BLaER1 treated with 17β-estradiol and CSF1 and Interleukin-3, amounts not matched to agents 10 nM and 100 nM (cell line): Measurements from ENCODE around the gene SLC35G6.

ENCODE experiments used
- H3K27ac ChIP-seq, 11 experiments: shearing (Covaris generic); formaldehyde crosslinking; 2 replicates each; pipeline ENCODE4 v1.8.1; 2022
- H3K27me3 ChIP-seq, 11 experiments: shearing (Covaris generic); formaldehyde crosslinking; 2 replicates each; pipeline ENCODE4 v1.8.1; 2022
- H3K36me3 ChIP-seq, 11 experiments: shearing (Covaris generic); formaldehyde crosslinking; 2 replicates each; pipeline ENCODE4 v1.8.1; 2022
- H3K4me1 ChIP-seq, 10 experiments: shearing (Covaris generic); formaldehyde crosslinking; 2 replicates each; pipeline ENCODE4 v1.8.1; 2022
- H3K4me2 ChIP-seq, 11 experiments: shearing (Covaris generic); formaldehyde crosslinking; 2 replicates each; pipeline ENCODE4 v1.8.1; 2022
- H3K4me3 ChIP-seq, 10 experiments: shearing (Covaris generic); formaldehyde crosslinking; 2 replicates each; pipeline ENCODE4 v1.8.1; 2022
- H3K9ac ChIP-seq, 11 experiments: shearing (Covaris generic); formaldehyde crosslinking; 2 replicates each; pipeline ENCODE4 v1.8.1; 2022
- H3K9me3 ChIP-seq, 11 experiments: shearing (Covaris generic); formaldehyde crosslinking; replicated peaks in 1 of 11; 2 replicates each; pipeline ENCODE4 v1.8.1; 2022
- H4K20me1 ChIP-seq, 11 experiments: shearing (Covaris generic); formaldehyde crosslinking; 2 replicates each; pipeline ENCODE4 v1.8.1; 2022
- Cebpa-rat ChIP-seq, 11 experiments: shearing (Covaris generic); IDR thresholded peaks; 2 replicates each; pipeline ENCODE4 v1.8.1; 2022

The SLC35G6 gene

DNA sequence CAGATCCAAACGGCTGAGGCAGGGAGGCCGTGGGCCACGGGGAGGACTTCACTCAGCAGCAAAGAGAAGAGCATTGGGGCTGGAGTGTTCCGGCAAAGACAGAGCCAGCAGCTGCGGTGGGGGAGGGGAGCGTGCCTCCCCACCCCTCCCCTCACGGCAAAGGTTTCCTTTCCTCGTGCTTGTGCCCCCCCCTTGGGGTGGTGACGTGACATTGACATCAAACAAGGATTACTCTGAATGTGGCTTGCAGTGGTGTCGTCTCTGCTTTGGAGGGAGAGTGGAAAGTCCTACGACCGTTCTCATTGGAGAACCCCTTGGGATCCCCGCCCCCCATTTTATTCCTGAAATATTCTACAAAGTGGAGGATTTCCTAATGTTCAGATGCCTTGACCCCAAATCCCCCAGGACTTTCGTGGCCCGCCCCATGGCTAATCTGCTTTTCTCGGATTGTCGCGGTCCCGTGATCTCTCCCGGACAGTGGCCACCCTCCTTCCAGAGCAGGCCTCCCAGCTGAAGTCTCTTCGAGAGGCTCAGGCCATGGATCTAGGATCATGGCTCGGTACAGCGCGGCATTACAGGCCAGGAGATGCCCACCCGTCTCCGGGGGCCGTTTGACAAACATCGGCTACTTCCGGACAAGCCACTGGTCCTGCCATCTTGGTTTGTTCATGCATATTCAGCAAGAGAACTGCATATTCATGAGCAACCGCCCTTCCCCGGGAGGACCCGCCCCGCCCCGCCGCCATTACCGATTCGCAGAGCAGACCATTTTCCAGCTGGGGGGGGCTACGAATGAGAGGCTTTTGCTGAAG lies 2.2 kb downstream of the SLC35G6 start:
- peak overlapping the region; percentile 65 to 85 (median 77) for H3K4me3 ChIP-seq
- peaks cover 37 to 42% (median 39%) of the 10 kb centered on the region in 11 experiments for H4K20me1 ChIP-seq
- H3K4me2 ChIP-seq, result peak overlapping the region; percentile 85 to 98 (median 95)
- H3K9ac ChIP-seq, result peak overlapping the region; percentile 87 to 100 (median 98)
- no peaks in the 10 kb centered on the region for H3K27me3 ChIP-seq
- H3K9me3 ChIP-seq, result no peaks in the 10 kb centered on the region
- no peak for TF ChIP-seq Cebpa-rat (IDR thresholded peaks at IDR 0.05)
- H3K27ac ChIP-seq, result peak overlapping the region; percentile 97 to 100 (median 99)
- peaks cover 0 to 29% (median 14%) of the 10 kb centered on the region in 11 experiments; a peak in 14 of 22 replicates for H3K36me3 ChIP-seq
- H3K4me1 ChIP-seq, result peaks cover 62 to 72% (median 69%) of the 10 kb centered on the region in 10 experiments

DNA sequence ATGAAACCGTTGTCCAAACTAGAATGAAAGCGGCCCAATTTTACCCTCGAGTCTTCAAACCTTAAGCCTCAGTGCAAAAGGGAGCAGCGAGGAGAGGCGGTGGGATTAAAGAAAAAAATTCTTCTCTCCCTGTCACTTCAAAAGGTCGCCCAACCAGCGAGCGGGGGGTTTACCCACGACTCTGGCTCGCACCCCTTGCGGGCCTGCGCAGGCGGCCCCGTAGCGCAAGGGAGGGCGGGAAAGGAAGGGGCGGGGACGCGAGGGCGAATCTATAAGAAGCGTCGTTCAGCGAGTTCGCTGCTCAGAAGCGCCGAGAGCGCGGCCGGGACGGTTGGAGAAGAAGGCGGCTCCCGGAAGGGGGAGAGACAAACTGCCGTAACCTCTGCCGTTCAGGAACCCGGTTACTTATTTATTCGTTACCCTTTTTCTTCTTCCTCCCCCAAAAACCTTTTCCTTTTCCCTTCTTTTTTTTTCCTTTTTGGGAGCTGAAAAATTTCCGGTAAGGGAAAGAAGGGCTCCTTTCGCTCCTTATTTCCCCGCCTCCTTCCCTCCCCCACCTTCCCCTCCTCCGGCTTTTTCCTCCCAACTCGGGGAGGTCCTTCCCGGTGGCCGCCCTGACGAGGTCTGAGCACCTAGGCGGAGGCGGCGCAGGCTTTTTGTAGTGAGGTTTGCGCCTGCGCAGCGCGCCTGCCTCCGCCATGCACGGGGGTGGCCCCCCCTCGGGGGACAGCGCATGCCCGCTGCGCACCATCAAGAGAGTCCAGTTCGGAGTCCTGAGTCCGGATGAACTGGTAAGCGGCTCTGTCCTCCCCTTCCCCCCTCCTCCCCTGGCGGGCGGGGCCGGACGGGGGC lies 3.0 kb downstream of the SLC35G6 start, which contains the start of gene POLR2A:
Gene POLR2A, plus strand, starts transcription at position 300 of the 852 bp plus-strand sequence.
- peak within 1 kb of the TSS; percentile 65 to 85 (median 77) for H3K4me3 ChIP-seq
- H3K27ac ChIP-seq, result peak within 1 kb of the TSS; percentile 97 to 100 (median 99)
- H3K4me1 ChIP-seq, result peaks cover 70 to 77% (median 73%) of the 10 kb centered on the region in 10 experiments
- H3K36me3 ChIP-seq, result peaks cover 0 to 38% (median 21%) of the 10 kb centered on the region in 11 experiments; a peak in 15 of 22 replicates
- no peaks in the 10 kb centered on the region for H3K27me3 ChIP-seq
- TF ChIP-seq Cebpa-rat (IDR thresholded peaks at IDR 0.05), result no peak
- H3K4me2 ChIP-seq, result peak within 1 kb of the TSS; percentile 88 to 98 (median 95)
- H3K9ac ChIP-seq, result peak within 1 kb of the TSS; percentile 87 to 100 (median 98)
- peaks cover 46 to 47% (median 46%) of the 10 kb centered on the region in 11 experiments for H4K20me1 ChIP-seq
- H3K9me3 ChIP-seq, result no peaks in the 10 kb centered on the region

DNA sequence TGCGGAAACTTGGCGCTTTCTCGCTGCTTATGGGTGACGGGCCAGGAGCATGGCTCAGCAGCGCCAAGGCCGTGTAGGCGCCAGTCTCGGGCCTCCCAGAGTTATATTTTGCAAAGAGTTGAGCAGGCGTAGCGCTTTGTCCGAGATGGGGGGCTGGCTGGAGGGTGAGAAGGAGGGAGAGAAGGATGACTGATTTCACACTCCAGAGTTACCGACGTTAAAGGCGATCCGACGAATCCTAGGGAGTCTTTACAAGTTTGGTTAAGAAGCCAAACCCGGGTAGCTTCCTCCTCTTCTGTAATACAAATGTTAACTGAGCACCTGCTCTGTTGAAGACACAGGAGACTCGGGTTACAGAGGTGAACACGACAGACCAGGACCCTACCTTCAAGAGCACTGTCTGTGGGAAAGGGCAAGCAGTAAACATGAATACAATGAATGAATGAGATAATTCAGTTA lies 3.7 kb downstream of the SLC35G6 start:
- no peaks in the 10 kb centered on the region for H3K9me3 ChIP-seq
- no peak for TF ChIP-seq Cebpa-rat (IDR thresholded peaks at IDR 0.05)
- H3K27me3 ChIP-seq, result no peaks in the 10 kb centered on the region
- H4K20me1 ChIP-seq, result peaks cover 52 to 54% (median 53%) of the 10 kb centered on the region in 11 experiments
- peak overlapping the region; percentile 77 to 97 (median 92) for H3K4me2 ChIP-seq
- H3K9ac ChIP-seq, result peak overlapping the region; percentile 87 to 100 (median 98)
- peak overlapping the region in 10 of 11 experiments; percentile 44 to 100 (median 98); a peak in 21 of 22 replicates for H3K27ac ChIP-seq
- H3K4me3 ChIP-seq, result peak overlapping the region; percentile 65 to 85 (median 77)
- H3K4me1 ChIP-seq, result peaks cover 73 to 80% (median 78%) of the 10 kb centered on the region in 10 experiments
- H3K36me3 ChIP-seq, result peaks cover 4 to 44% (median 28%) of the 10 kb centered on the region in 11 experiments; a peak in 19 of 22 replicates

DNA sequence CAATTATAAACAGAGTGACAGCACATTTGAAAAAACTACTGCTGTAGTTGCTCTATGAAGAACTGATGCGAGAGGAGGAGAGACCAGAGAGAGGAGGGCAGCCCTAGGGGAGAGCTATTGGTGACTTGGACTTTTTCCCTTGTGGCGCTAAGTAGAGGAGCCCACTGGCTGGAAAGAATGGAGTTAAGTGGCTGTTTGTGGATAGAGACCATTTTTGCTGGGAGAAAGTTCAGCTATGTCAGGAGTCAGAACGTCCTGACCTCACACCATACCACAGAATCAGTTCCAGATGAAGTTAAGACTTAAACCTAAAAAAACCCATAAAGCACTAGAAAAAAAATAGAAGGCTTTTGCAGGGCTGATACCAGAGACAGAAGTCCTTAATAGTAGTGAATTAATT lies 4.9 kb downstream of the SLC35G6 start:
- Histone ChIP-seq H3K4me3 (peak overlapping the region; percentile 65 to 85 (median 77)), H3K36me3 (peaks cover 16 to 56% (median 40%) of the 10 kb centered on the region in 11 experiments; a peak in 21 of 22 replicates), H3K4me2 (peak overlapping the region; percentile 77 to 97 (median 92)), H3K9ac (peak overlapping the region; percentile 87 to 100 (median 98)), H4K20me1 (peaks cover 64 to 66% (median 65%) of the 10 kb centered on the region in 11 experiments), H3K27me3 (no peaks in the 10 kb centered on the region), H3K27ac (peak overlapping the region in 3 of 11 experiments; percentile 12 to 100 (median 29); a peak in 3 of 22 replicates), H3K9me3 (no peaks in the 10 kb centered on the region), H3K4me1 (peaks cover 67 to 79% (median 75%) of the 10 kb centered on the region in 10 experiments)
- TF ChIP-seq Cebpa-rat (IDR thresholded peaks at IDR 0.05), result no peak

DNA sequence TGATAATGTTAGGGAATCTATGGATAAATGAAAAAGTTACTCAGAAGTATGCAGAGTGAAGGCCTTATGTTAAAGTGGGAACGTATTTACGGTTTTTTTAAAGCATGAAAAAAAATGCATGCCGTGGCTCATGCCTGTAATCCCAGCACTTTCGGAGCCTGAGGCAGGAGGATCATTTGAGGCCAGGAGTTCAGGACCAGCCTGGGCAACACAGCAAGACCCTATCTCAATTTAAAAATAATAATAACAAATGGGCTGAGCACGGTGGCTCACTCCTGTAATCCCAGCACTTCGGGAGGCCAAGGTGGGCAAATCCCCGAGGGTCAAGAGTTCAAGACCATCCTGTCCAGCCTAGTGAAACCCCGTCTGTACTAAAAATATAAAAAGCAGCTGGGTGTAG lies 8.9 kb downstream of the SLC35G6 start:
- H4K20me1 ChIP-seq, result peaks cover 100% of the 10 kb centered on the region in 11 experiments
- no peaks in the 10 kb centered on the region for H3K9me3 ChIP-seq
- peaks cover 37 to 96% (median 80%) of the 10 kb centered on the region in 11 experiments for H3K36me3 ChIP-seq
- no peaks in the 10 kb centered on the region for H3K27me3 ChIP-seq
- peak overlapping the region in 2 of 11 experiments; percentile 4 to 48; a peak in 1 of 22 replicates for H3K9ac ChIP-seq
- peaks cover 51 to 68% (median 60%) of the 10 kb centered on the region in 10 experiments for H3K4me1 ChIP-seq
- no peak overlapping the region for H3K4me3 ChIP-seq
- H3K4me2 ChIP-seq, result peak overlapping the region in 8 of 11 experiments; percentile 1 to 95 (median 30); a peak in 10 of 22 replicates
- TF ChIP-seq Cebpa-rat (IDR thresholded peaks at IDR 0.05), result no peak
- no peak overlapping the region for H3K27ac ChIP-seq

DNA sequence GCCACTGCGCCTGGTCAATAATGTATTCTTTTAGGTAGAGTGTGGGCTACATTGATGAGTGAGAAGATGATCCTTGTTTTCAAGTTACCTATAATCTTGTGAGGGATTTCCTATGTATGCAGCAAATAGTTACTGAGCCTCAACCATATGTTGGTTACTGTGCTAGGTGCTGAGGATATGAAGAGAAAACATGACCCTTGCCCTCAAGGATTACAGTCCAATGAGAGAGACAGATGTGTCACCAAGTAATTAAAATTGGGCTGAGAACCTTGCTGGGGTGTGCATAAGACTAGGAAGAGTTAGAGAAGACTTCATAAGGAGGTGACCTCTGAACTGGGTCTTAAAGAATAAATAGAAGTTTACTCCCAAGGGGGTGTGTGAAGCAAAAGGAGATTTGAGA lies 10.3 kb downstream of the SLC35G6 start:
- Histone ChIP-seq H3K4me2 (no peak overlapping the region), H3K4me1 (peaks cover 37 to 56% (median 47%) of the 10 kb centered on the region in 10 experiments), H3K9ac (peak overlapping the region in 2 of 11 experiments; percentile 5 to 34; a peak in 2 of 22 replicates), H3K9me3 (no peaks in the 10 kb centered on the region), H3K4me3 (no peak overlapping the region), H3K27me3 (no peaks in the 10 kb centered on the region), H3K27ac (no peak overlapping the region), H4K20me1 (peaks cover 99 to 100% (median 100%) of the 10 kb centered on the region in 11 experiments), H3K36me3 (peaks cover 52 to 100% (median 86%) of the 10 kb centered on the region in 11 experiments)
- no peak for TF ChIP-seq Cebpa-rat (IDR thresholded peaks at IDR 0.05)

DNA sequence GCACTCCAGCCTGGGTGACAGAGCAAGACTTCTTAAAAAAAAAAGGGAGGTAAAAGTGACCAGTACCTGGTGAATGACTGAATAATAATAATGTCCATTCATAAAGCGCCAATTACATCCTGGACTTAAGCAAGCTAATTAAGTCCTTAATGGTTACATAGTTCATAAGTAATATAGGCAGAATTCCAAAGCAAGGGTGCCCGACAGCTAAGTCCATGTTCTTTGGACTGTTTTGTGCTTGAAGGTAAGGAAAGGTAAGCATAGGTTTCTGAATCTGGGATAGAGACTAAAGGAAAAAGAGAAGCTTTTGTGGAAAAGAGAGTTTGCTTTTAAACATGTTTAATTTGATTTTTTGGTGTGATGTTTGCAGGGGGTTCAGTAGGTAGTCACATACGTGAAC lies 12.7 kb downstream of the SLC35G6 start:
- peaks cover 83 to 100% (median 100%) of the 10 kb centered on the region in 11 experiments for H4K20me1 ChIP-seq
- peaks cover 75 to 100% (median 97%) of the 10 kb centered on the region in 11 experiments for H3K36me3 ChIP-seq
- no peak for TF ChIP-seq Cebpa-rat (IDR thresholded peaks at IDR 0.05)
- no peak overlapping the region for H3K4me3 ChIP-seq
- no peak overlapping the region for H3K9ac ChIP-seq
- H3K27ac ChIP-seq, result no peak overlapping the region
- no peaks in the 10 kb centered on the region for H3K27me3 ChIP-seq
- no peak overlapping the region for H3K4me2 ChIP-seq
- H3K9me3 ChIP-seq, result no peaks in the 10 kb centered on the region
- H3K4me1 ChIP-seq, result peaks cover 15 to 32% (median 24%) of the 10 kb centered on the region in 10 experiments; a peak in 14 of 20 replicates

DNA sequence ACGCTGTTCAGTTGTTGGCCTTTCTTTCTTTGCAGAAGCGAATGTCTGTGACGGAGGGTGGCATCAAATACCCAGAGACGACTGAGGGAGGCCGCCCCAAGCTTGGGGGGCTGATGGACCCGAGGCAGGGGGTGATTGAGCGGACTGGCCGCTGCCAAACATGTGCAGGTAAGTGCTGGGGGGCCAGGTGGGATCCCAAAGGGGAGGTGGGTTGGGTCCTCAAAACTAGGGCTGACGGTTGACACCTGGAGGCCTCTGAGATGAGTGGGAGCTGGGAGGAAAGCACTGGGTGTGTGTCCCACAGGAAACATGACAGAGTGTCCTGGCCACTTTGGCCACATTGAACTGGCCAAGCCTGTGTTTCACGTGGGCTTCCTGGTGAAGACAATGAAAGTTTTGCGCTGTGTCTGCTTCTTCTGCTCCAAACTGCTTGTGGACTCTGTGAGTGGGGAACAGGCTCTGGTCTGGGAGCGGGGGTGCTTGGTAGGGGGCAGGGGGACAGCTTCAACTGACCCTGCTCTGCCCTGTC lies 14.7 kb downstream of the SLC35G6 start:
- Histone ChIP-seq H3K4me3 (no peak overlapping the region), H3K27me3 (no peaks in the 10 kb centered on the region), H3K9me3 (no peaks in the 10 kb centered on the region), H3K4me2 (no peak overlapping the region), H3K36me3 (peaks cover 81 to 100% (median 99%) of the 10 kb centered on the region in 11 experiments), H4K20me1 (peaks cover 63 to 100% (median 94%) of the 10 kb centered on the region in 11 experiments), H3K9ac (0 out of 22 replicates have a peak overlapping the region, but pooled peaks of 2 of the 11 experiments have one; percentile 11 to 12), H3K27ac (no peak overlapping the region), H3K4me1 (peaks cover 0 to 14% (median 8%) of the 10 kb centered on the region in 10 experiments; a peak in 9 of 20 replicates)
- no peak for TF ChIP-seq Cebpa-rat (IDR thresholded peaks at IDR 0.05)
